Thyroid gland (tissue), 4 donors: ENCODE measurements around the gene SAP30L. TPM values are rescaled to one million over a fixed set of nuclear protein-coding genes. Genes with fewer than 3 reads are reported as not detected.

Experiments used
- DNase-seq, 2 donors: peaks; one replicate each; pipeline ENCODE4 v3.0.0-alpha.2; 2019
- H3K27ac ChIP-seq, 3 donors: fragments of 200-600 bp; sonication (generic); 1 replicate in 2 of 3; 2 replicates in 1 of 3; pipeline ENCODE4 v1.5.1; 2016 to 2019; ENCODE audit warnings: mild to moderate bottlenecking in 1 of 3, moderate library complexity in 1 of 3
- H3K27me3 ChIP-seq: fragments of 200-600 bp; sonication (generic); one replicate; pipeline ENCODE4 v1.5.1; 2019
- H3K36me3 ChIP-seq, 2 donors: fragments of 200-600 bp; sonication (generic); one replicate each; pipeline ENCODE4 v1.5.1; 2016 to 2019
- H3K4me1 ChIP-seq, 2 donors: fragments of 200-600 bp; sonication (generic); one replicate each; pipeline ENCODE4 v1.5.1; 2017 to 2019
- H3K4me3 ChIP-seq, 3 donors: fragments of 200-600 bp; sonication (generic); replicated peaks in 1 of 3; 1 replicate in 2 of 3; 2 replicates in 1 of 3; pipeline ENCODE4 v1.5.1; 2016; ENCODE audit warnings: mild to moderate bottlenecking in 1 of 3
- H3K9me3 ChIP-seq: fragments of 200-600 bp; sonication (generic); one replicate; pipeline ENCODE4 v1.5.1; 2017
- CTCF ChIP-seq, 6 experiments: fragments of 200-600 bp in 3 of 6; fragments of 450-650 bp in 3 of 6; sonication (generic) in 3 of 6; IDR thresholded peaks; one replicate each; pipeline ENCODE4 v1.5.1; 2016 to 2019; ENCODE audit warnings: antibody characterized with exemption in 6 of 6, mild to moderate bottlenecking in 2 of 6, inconsistent platforms in 1 of 6, moderate library complexity in 1 of 6
- POLR2A ChIP-seq, 2 donors: fragments of 450-650 bp; IDR thresholded peaks; one replicate each; pipeline ENCODE4 v1.6.1; 2017; ENCODE audit warnings: antibody characterized with exemption in 2 of 2, mild to moderate bottlenecking in 2 of 2, moderate library complexity in 1 of 2
- whole genome bisulfite sequencing, 2 donors: methylation state at CpG; one replicate each; pipeline ENCODE4 v1.1.5; 2017; 5-methylcytosine and 5-hydroxymethylcytosine counted together
- intact Hi-C: fragments of 100-400 bp; cut with DNase I; formaldehyde crosslinking; loops from one replicate; pipeline ENCODE4 v1.15.1; 2023
- total RNA-seq, 4 donors: library from RNA; depleted of rRNA; stranded (reverse); fragments of >200 nt; gene quantifications; one replicate each; pipeline ENCODE4 v1.2.3, GENCODE V29; 2016

SAP30L gene
- total RNA-seq, 4 donors from 2014 or later: 26.2 to 37.9 (median 31.2) TPM

- Histone ChIP-seq H3K4me3 (no peak overlapping the region), H3K27ac (no peak overlapping the region), H3K27me3 (no peaks in the 10 kb centered on the region), H3K4me1 (peaks cover 0 to 8% of the 10 kb centered on the region in 2 donors), H3K9me3 (no peaks in the 10 kb centered on the region), H3K36me3 (no peaks in the 10 kb centered on the region)
- intact Hi-C loops: loop anchor here (5.0 to 10.0 kb wide), 3 partner anchors 219 to 427 kb away; no protein-coding TSS in a partner anchor
- TF ChIP-seq CTCF (IDR thresholded peaks at IDR 0.05) (no peak), POLR2A (IDR thresholded peaks at IDR 0.05) (no peak)
- WGBS, 2 donors: 89 to 92% methylated on average over 4 to 5 of the region's 5 CpGs
- DNase-seq: no peak
Observed at GRCh38 chr5:154401355-154401754, 44.4 kb upstream of the SAP30L start.

GRCh38 chr5:154401931-154402330 lies 43.9 kb upstream of the SAP30L start:
- no peaks in the 10 kb centered on the region for H3K36me3 ChIP-seq
- TF ChIP-seq POLR2A (IDR thresholded peaks at IDR 0.05) (no peak), CTCF (IDR thresholded peaks at IDR 0.05) (no peak)
- 94 to 95% methylated on average over 9 of the region's 9 CpGs for WGBS, 2 donors
- no peak overlapping the region for H3K4me3 ChIP-seq
- H3K27ac ChIP-seq: no peak overlapping the region
- H3K9me3 ChIP-seq: no peaks in the 10 kb centered on the region
- intact Hi-C loops: loop anchor here (5.0 to 10.0 kb wide), 3 partner anchors 220 to 427 kb away; no protein-coding TSS in a partner anchor
- H3K27me3 ChIP-seq: no peaks in the 10 kb centered on the region
- peaks cover 0 to 8% of the 10 kb centered on the region in 2 donors for H3K4me1 ChIP-seq
- DNase-seq: no peak

- no peaks in the 10 kb centered on the region for H3K27me3 ChIP-seq
- H3K27ac ChIP-seq: no peak overlapping the region
- intact Hi-C loops: loop anchor here (5.0 to 10.0 kb wide), 3 partner anchors 220 to 428 kb away; no protein-coding TSS in a partner anchor
- TF ChIP-seq CTCF (IDR thresholded peaks at IDR 0.05): no peak
- no peak for TF ChIP-seq POLR2A (IDR thresholded peaks at IDR 0.05)
- no peaks in the 10 kb centered on the region for H3K36me3 ChIP-seq
- no peaks in the 10 kb centered on the region for H3K9me3 ChIP-seq
- no peak for DNase-seq
- no peak overlapping the region for H3K4me3 ChIP-seq
- H3K4me1 ChIP-seq: peaks cover 0 to 8% of the 10 kb centered on the region in 2 donors
- WGBS, 2 donors: 95% methylated on average over 4 to 10 of the region's 10 CpGs
Observed at GRCh38 chr5:154402611-154403010, 43.2 kb upstream of the SAP30L start.

- Histone ChIP-seq H3K36me3 (no peaks in the 10 kb centered on the region), H3K27ac (no peak overlapping the region)
- intact Hi-C loops: loop anchor here (5.0 to 10.0 kb wide), 3 partner anchors 221 to 428 kb away; no protein-coding TSS in a partner anchor
Observed at GRCh38 chr5:154403234-154403633, 42.6 kb upstream of the SAP30L start.

More at GRCh38 chr5:154403234-154403633, 42.6 kb upstream of the SAP30L start:
- no peak overlapping the region for H3K4me3 ChIP-seq
- WGBS, 2 donors: 97 to 99% methylated on average over 4 of the region's 4 CpGs
- TF ChIP-seq CTCF (IDR thresholded peaks at IDR 0.05) (no peak), POLR2A (IDR thresholded peaks at IDR 0.05) (no peak)
- peaks cover 0 to 8% of the 10 kb centered on the region in 2 donors for H3K4me1 ChIP-seq
- H3K9me3 ChIP-seq: no peaks in the 10 kb centered on the region
- no peaks in the 10 kb centered on the region for H3K27me3 ChIP-seq
- no peak for DNase-seq
